ENCODE data around the gene TBX1. TPM values are rescaled to one million over a fixed set of nuclear protein-coding genes. Genes with fewer than 3 reads are reported as not detected.
A peak's percentile ranks its signal among the peaks of the same experiment; 100 is the strongest.

The TBX1 gene
- total and polyA plus RNA-seq, 4 donors = 1.1 to 7.8 (median 4.0) TPM

- WGBS, 2 donors = 27 to 44% methylated on average over 59 to 83 of the region's 83 CpGs
- H3K27ac ChIP-seq (ENCODE audit: low read depth in 1 of 2, low read length in 2 of 2) = no peak overlapping the region
- H3K4me1 ChIP-seq (ENCODE audit: control insufficient read depth in 1 of 2, insufficient read depth in 2 of 2, low read length in 2 of 2) = no peaks in the 10 kb centered on the region
- no peaks in the 10 kb centered on the region for H3K36me3 ChIP-seq (ENCODE audit: control insufficient read depth in 1 of 2, insufficient read depth in 2 of 2, low read length in 1 of 2)
- ATAC-seq (ENCODE audit: low FRiP score) (no peak), DNase-seq (peak in 1 of 2 donors; percentile 70)
- no peaks in the 10 kb centered on the region for H3K27me3 ChIP-seq (ENCODE audit: control insufficient read depth in 1 of 2, insufficient read depth in 2 of 2, low read length in 1 of 2)
- H3K4me3 ChIP-seq (ENCODE audit: low read length in 2 of 2) = no peak overlapping the region
- intact Hi-C loops (cut with DNase I) = no loop called here
- H3K9me3 ChIP-seq (ENCODE audit: control insufficient read depth, low read length) = no peaks in the 10 kb centered on the region
These were observed 5.1 kb downstream of the TBX1 start for GRCh38 chr22:19765477-19766239.

DNA sequence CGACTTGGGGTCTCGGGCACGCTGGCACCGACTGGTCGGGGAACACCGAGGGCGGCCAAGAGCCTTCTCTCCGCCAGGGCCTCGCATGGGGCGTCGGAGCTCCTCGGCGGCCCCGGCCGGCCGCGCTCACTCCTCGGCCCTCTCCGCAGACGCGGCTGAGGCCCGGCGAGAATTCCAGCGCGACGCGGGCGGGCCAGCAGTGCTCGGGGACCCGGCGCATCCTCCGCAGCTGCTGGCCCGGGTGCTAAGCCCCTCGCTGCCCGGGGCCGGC is 5.6 kb downstream of the TBX1 start:
- Histone ChIP-seq H3K4me1 (ENCODE audit: control insufficient read depth in 1 of 2, insufficient read depth in 2 of 2, low read length in 2 of 2) (no peaks in the 10 kb centered on the region), H3K4me3 (ENCODE audit: low read length in 2 of 2) (no peak overlapping the region), H3K9me3 (ENCODE audit: control insufficient read depth, low read length) (no peaks in the 10 kb centered on the region), H3K27ac (ENCODE audit: low read depth in 1 of 2, low read length in 2 of 2) (no peak overlapping the region), H3K27me3 (ENCODE audit: control insufficient read depth in 1 of 2, insufficient read depth in 2 of 2, low read length in 1 of 2) (no peaks in the 10 kb centered on the region), H3K36me3 (ENCODE audit: control insufficient read depth in 1 of 2, insufficient read depth in 2 of 2, low read length in 1 of 2) (no peaks in the 10 kb centered on the region)
- ATAC-seq (ENCODE audit: low FRiP score) = no peak
- intact Hi-C loops (cut with DNase I) = no loop called here
- no peak for DNase-seq
- WGBS, 2 donors = 25 to 48% methylated on average over 4 to 36 of the region's 36 CpGs

GRCh38 chr22:19766511-19767426 is 6.2 kb downstream of the TBX1 start:
- H3K27me3 ChIP-seq (ENCODE audit: control insufficient read depth in 1 of 2, insufficient read depth in 2 of 2, low read length in 1 of 2) = no peaks in the 10 kb centered on the region
- H3K4me3 ChIP-seq (ENCODE audit: low read length in 2 of 2) = no peak overlapping the region
- no peaks in the 10 kb centered on the region for H3K36me3 ChIP-seq (ENCODE audit: control insufficient read depth in 1 of 2, insufficient read depth in 2 of 2, low read length in 1 of 2)
- no peak overlapping the region for H3K27ac ChIP-seq (ENCODE audit: low read depth in 1 of 2, low read length in 2 of 2)
- intact Hi-C loops (cut with DNase I) = no loop called here
- no peaks in the 10 kb centered on the region for H3K4me1 ChIP-seq (ENCODE audit: control insufficient read depth in 1 of 2, insufficient read depth in 2 of 2, low read length in 2 of 2)
- peak; percentile 28 for ATAC-seq (ENCODE audit: low FRiP score)
- H3K9me3 ChIP-seq (ENCODE audit: control insufficient read depth, low read length) = no peaks in the 10 kb centered on the region
- peak in 1 of 2 donors; percentile 84 for DNase-seq
- 25 to 41% methylated on average over 63 to 103 of the region's 103 CpGs for WGBS, 2 donors

- Histone ChIP-seq H3K4me3 (ENCODE audit: low read length in 2 of 2) (no peak overlapping the region), H3K36me3 (ENCODE audit: control insufficient read depth in 1 of 2, insufficient read depth in 2 of 2, low read length in 1 of 2) (no peaks in the 10 kb centered on the region), H3K27me3 (ENCODE audit: control insufficient read depth in 1 of 2, insufficient read depth in 2 of 2, low read length in 1 of 2) (no peaks in the 10 kb centered on the region), H3K9me3 (ENCODE audit: control insufficient read depth, low read length) (no peaks in the 10 kb centered on the region), H3K4me1 (ENCODE audit: control insufficient read depth in 1 of 2, insufficient read depth in 2 of 2, low read length in 2 of 2) (no peaks in the 10 kb centered on the region), H3K27ac (ENCODE audit: low read depth in 1 of 2, low read length in 2 of 2) (no peak overlapping the region)
- peak; percentile 34 for ATAC-seq (ENCODE audit: low FRiP score)
- intact Hi-C loops (cut with DNase I) = no loop called here
- 66 to 82% methylated on average over 35 of the region's 35 CpGs for WGBS, 2 donors
- peak in 1 of 2 donors; percentile 89 for DNase-seq
These were observed 7.1 kb downstream of the TBX1 start for GRCh38 chr22:19767427-19768341.

- no peak overlapping the region for H3K4me3 ChIP-seq (ENCODE audit: low read length in 2 of 2)
- no peak overlapping the region for H3K27ac ChIP-seq (ENCODE audit: low read depth in 1 of 2, low read length in 2 of 2)
- WGBS, 2 donors = 94 to 97% methylated on average over 12 of the region's 12 CpGs
- peak in 1 of 2 donors; percentile 33 for DNase-seq
- H3K36me3 ChIP-seq (ENCODE audit: control insufficient read depth in 1 of 2, insufficient read depth in 2 of 2, low read length in 1 of 2) = no peaks in the 10 kb centered on the region
- no peaks in the 10 kb centered on the region for H3K9me3 ChIP-seq (ENCODE audit: control insufficient read depth, low read length)
- intact Hi-C loops (cut with DNase I) = no loop called here
- H3K27me3 ChIP-seq (ENCODE audit: control insufficient read depth in 1 of 2, insufficient read depth in 2 of 2, low read length in 1 of 2) = no peaks in the 10 kb centered on the region
- ATAC-seq (ENCODE audit: low FRiP score) = no peak
- no peaks in the 10 kb centered on the region for H3K4me1 ChIP-seq (ENCODE audit: control insufficient read depth in 1 of 2, insufficient read depth in 2 of 2, low read length in 2 of 2)
These were observed 8.8 kb downstream of the TBX1 start for GRCh38 chr22:19769393-19769715.

DNA sequence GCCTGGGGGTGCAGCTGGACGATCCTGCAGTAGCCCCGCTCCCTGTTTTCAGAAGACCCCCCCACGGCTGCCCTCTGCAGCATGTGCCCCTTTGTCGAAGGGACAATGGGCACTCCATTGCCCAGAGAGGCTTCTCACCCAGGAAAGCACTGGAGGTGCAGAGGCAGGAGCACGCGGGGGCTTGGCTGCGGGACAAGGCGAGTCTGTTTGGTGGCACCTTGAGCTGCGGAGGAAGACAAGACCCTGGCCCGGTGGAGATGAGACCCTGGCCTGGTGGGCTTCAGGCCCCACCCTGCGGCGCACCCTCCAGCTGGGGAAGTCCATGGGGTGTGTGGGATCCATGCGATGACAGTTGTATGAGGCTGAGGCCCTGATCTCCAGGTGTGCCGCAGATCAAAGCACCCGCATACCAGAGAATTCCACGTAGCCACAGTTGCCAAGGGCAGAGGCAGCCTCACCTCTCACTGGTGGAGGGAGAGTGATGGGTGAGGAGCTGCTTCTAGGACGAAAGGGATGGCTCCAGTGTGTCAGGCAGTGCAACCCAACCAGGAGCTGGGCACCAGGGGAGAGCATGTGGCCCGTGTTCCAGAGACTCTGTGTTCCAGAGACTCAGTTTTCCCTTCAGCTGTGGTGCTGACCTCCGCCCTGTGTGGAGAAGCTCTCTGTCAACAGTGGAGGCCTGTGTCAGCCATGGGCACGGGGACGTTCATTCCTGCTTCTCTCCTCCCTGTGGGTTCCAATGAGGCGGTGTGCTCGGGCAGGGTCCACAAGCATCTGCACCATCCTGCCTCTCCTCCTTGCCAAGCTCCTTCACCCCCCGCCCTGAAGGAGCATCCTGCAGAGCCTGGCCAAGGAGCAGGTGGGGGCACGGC is 10.0 kb downstream of the TBX1 start:
- H3K4me3 ChIP-seq (ENCODE audit: low read length in 2 of 2) = no peak overlapping the region
- no peak overlapping the region for H3K27ac ChIP-seq (ENCODE audit: low read depth in 1 of 2, low read length in 2 of 2)
- 83 to 88% methylated on average over 25 of the region's 25 CpGs for WGBS, 2 donors
- no peaks in the 10 kb centered on the region for H3K36me3 ChIP-seq (ENCODE audit: control insufficient read depth in 1 of 2, insufficient read depth in 2 of 2, low read length in 1 of 2)
- intact Hi-C loops (cut with DNase I) = no loop called here
- no peaks in the 10 kb centered on the region for H3K9me3 ChIP-seq (ENCODE audit: control insufficient read depth, low read length)
- H3K4me1 ChIP-seq (ENCODE audit: control insufficient read depth in 1 of 2, insufficient read depth in 2 of 2, low read length in 2 of 2) = no peaks in the 10 kb centered on the region
- no peaks in the 10 kb centered on the region for H3K27me3 ChIP-seq (ENCODE audit: control insufficient read depth in 1 of 2, insufficient read depth in 2 of 2, low read length in 1 of 2)
- ATAC-seq (ENCODE audit: low FRiP score) (no peak), DNase-seq (peak in 1 of 2 donors; percentile 38)

DNA sequence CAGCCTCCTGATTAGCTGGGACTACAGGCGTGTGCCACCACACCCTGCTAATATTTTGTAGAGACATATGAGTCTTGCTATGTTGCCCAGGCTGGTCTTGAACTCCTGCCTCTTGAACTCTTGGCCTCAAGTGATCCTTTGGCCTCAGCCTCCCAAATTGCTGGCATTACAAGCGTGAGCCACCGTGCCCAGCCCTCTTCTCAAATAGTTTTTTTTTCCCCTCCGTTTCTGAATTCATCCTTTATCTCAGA is 11.8 kb downstream of the TBX1 start:
- Histone ChIP-seq H3K4me1 (ENCODE audit: control insufficient read depth in 1 of 2, insufficient read depth in 2 of 2, low read length in 2 of 2) (no peaks in the 10 kb centered on the region), H3K36me3 (ENCODE audit: control insufficient read depth in 1 of 2, insufficient read depth in 2 of 2, low read length in 1 of 2) (no peaks in the 10 kb centered on the region), H3K27ac (ENCODE audit: low read depth in 1 of 2, low read length in 2 of 2) (no peak overlapping the region), H3K4me3 (ENCODE audit: low read length in 2 of 2) (no peak overlapping the region), H3K27me3 (ENCODE audit: control insufficient read depth in 1 of 2, insufficient read depth in 2 of 2, low read length in 1 of 2) (no peaks in the 10 kb centered on the region), H3K9me3 (ENCODE audit: control insufficient read depth, low read length) (no peaks in the 10 kb centered on the region)
- DNase-seq = peak in 1 of 2 donors; percentile 23
- intact Hi-C loops (cut with DNase I) = no loop called here
- no peak for ATAC-seq (ENCODE audit: low FRiP score)
- 59 to 62% methylated on average over 4 of the region's 4 CpGs for WGBS, 2 donors

All from aorta (tissue), 5 donors.